Activated naive CD4-positive, alpha-beta T cell treated with Interleukin-2 at 50 U/mL for 16 hours (primary cell): ENCODE measurements around the gene ZBTB8B.
"Not testable (repeated sequence)": the region's sequence is repeated elsewhere in the genome, so short reads cannot be mapped to it uniquely, and the experiment has no call there.

ENCODE experiments used
- DNase-seq: peaks from one replicate; pipeline ENCODE4 v3.0.0-alpha.2; 2020

Gene ZBTB8B

DNA sequence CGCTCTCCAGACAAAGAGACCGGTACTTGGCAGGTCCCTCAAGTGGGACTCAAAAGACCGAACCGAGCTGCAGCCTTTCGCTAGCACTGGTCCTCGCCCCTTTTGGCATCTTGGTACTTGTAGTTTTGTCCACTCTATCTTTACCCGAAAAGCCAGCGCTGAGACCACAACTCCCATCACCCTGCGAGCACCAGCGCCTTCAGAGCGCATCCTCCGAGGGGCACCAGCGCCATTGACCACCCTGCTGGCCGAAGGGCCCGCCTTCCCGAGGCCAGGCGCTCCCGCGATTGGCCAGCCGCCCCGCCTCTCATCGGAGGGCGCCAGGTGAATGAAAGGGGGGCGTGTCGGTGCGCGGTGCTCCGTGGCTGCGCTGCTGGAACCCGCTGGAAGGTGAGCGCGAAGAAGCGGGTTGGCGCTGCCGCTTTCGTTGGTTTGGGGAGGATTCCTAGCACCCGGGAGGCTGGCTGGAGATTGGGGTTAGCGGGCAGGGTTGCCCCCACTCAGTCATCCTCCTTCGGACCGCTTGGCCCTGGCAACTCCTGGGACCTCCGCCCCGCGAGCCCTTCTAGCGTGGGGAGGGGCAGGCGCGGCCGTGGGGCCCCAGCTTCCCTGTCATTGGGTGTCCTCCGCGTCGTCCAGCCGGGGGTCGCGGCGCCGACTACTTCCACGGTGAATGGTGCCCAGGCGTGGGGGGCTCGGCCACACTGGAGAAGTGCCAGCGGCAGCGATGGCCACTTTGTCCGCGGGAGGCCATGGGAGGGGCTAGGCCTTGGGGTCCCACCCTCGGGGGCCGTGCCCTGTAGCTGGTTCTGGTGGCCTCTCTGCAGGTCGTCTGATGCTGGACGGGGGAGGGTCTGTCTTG lies at the start of gene ZBTB8B:
Gene ZBTB8B, plus strand, starts transcription at position 357 of the 862 bp plus-strand sequence. CDS start 5,553 bp downstream, outside the sequence.
- DNase-seq: peak; percentile 35

DNA sequence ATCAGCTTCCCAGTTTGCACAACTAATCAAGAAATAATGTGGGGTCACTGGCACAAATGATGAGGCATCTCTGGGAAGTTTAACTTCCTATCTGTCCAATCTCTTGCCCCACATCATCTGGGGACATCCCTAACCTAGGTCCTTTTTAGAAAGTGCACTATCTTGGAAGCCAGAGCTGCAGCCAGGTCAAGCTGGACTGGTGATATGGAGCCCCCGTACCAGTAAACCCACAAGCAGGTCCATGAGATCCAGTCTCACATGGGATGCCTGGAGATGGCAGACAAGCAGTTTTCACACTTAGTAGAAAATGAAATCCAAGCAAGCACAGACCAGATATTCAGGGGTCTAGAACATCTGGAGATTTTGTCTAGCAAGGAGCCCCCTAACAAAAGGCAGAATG lies 43.1 kb upstream of the ZBTB8B start:
- no peak for DNase-seq

- no peak for DNase-seq
Observed at GRCh38 chr1:32426489-32427255, 38.2 kb upstream of the ZBTB8B start.

GRCh38 chr1:32427264-32427963 lies 37.5 kb upstream of the ZBTB8B start:
- no peak for DNase-seq

DNA sequence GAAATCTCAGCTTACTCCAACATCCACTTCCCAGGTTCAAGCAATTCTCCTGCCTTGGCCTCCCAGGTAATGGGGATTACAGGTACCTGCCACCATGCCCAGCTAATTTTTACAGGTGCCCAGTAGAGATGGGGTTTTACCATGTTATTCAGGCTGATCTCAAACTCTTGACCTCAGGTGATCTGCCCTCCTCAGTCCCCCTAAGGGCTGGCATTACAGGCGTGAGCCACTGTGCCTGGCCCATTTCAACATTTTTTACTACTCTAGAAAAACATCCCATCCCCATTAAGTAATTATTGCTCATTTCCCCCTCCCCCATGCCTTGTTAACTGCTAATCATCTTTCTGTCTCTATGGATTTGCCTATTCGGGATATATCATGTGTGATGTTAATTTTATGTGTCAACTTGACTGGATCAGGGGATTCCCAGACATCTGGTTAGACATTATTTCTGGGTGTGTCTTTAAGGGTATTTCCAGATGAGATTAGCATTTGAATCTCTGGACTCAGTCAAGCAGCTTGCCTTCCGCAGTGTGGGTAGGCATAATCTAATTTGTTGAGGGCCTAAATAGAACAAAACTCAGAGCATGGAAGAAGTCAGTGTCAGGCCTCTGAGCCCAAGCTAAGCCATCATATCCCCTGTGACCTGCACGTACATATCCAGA lies 33.0 kb upstream of the ZBTB8B start:
- DNase-seq: no peak

DNA sequence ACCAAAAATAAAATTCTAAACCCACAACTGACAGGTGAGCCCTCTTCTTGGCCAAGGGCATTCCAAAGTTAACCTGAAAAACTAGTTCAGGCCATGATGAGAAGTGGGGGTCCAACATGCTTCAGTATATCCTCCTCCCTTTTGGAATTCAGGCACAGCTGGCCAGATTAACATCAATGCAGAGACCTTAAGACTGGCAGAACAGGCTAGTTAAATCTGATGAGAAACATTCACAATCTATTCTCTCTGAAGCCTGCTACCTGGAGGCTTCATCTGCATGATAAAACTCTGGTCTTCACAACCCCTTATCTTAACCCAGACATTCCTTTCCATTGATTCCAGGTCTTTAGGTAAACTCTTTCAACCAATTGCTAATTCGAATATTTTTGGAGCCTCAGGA lies 26.7 kb upstream of the ZBTB8B start:
- no peak for DNase-seq

DNA sequence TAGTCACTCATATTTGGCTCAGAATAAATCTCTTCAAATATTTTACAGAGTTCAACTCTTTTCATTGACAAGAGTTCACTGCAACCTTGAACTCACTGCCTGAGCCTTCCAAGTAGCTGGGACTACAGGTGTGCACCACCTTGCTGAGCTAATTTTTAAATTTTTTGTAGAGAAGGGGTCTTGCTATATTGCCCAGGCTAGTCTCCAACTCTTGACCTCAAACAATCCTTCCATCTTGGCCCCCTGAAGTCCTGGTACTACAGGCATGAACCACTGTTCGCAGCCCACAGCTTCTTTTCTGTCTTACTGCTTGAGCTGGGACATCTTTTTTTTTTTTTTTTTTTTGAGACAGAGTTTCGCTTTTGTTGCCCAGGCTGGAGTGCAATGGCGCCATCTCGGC lies 26.1 kb upstream of the ZBTB8B start:
- not testable (repeated sequence) for DNase-seq

DNA sequence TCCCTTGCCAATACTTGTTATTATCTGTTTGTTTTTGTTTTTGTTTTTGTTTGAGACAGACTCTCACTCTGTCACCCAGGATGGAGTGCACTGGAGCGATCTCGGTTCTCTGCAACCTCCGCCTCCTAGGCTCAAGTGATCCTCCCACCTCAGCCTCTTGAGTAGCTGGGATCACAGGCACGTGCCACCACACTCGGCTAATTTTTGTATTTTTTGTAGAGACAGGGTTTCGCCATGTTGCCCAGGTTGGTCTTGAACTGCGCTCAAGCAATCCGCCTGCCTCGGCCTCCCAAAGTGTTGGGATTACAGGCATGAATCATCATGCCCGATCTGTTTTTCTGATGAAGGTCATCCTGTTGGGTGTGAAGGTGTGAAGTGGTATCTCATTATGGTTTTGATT lies 23.4 kb upstream of the ZBTB8B start:
- not testable (repeated sequence) for DNase-seq

- DNase-seq: no peak
Observed at GRCh38 chr1:32447469-32448185, 17.2 kb upstream of the ZBTB8B start.

DNA sequence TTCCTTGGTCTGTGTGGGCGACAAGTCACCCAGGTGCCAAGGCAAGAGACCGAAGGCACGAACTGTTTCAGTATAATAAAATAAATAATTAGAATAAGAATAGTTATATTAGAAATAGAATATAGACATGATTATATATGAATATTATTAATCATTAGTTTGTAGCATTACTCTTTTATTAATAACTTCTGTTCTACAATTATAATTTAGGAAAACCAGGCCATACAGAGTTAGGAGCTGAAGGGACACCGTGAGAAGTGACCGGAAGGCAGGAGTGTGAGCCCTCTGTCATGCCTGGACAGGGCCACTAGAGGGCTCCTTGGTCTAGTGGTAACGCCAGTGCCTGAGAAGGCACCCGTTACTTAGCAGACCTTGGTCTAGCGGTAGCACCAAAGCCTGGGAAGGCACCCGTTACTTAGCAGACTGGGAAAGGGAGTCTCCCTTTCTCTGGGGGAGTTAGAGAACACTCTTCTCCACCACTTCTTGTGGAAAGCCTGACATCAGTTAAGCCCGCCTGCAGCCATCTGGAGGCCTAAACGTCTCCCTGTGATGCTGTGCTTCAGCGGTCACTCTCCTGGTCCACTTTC lies 16.6 kb upstream of the ZBTB8B start:
- DNase-seq: peak; percentile 45

DNA sequence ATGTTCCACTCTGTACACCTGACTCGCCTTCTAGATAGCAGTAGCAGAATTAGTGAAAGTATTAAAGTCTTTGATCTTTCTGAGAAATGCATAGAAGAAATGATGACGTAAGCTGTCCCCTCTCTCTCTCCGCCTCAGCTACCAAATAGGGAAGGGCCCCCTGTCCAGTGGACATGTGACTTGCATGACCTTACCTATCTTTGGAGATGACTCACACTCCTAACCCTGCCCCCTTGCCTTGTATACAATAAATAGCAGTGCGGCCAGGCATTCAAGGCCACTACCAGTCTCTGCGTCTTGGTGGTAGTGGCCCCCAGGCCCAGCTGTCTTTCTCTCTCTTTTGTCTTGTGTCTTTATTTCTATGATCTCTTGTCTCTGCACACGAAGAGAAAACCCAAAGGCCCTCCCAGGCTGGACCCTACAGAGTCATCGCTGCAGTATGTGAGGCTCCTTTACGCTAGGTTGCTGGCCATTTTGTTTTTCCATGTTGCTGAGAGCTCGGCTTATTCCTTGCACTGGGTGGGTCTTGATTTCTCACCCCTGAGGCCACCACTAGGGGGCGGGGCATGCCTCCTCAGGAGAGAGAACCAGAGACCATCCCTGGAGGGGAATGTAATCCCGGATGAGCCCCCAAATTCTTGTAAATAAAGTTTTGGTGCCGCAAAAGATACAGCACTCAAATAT lies 16.0 kb upstream of the ZBTB8B start:
- no peak for DNase-seq

GRCh38 chr1:32449457-32449831 lies 15.4 kb upstream of the ZBTB8B start:
- not testable (repeated sequence) for DNase-seq

GRCh38 chr1:32454726-32455125 lies 10.1 kb upstream of the ZBTB8B start:
- no peak for DNase-seq

- DNase-seq: no peak
Observed at GRCh38 chr1:32455958-32456357, 8.9 kb upstream of the ZBTB8B start.

- not testable (repeated sequence) for DNase-seq
Observed at GRCh38 chr1:32458798-32459197, 6.1 kb upstream of the ZBTB8B start.

DNA sequence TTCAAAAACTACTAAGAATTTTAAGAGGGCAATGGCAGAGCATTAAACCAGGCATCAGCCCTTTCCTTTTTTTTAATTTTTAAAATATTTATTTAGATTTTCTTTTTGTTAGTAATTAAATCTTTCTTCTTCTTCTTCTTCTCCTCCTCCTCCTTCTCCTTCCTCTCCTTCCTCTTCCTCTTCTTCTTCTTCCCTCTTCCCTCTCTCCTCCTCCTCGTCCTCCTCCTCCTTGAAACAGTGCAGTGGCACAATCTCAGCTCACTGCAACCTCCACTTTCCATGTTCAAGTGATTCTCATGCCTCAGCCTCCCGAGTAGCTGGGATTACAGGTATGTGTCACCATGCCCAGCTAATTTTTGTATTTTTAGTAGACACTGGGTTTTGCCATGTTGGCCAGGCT lies 1.9 kb upstream of the ZBTB8B start:
- not testable (repeated sequence) for DNase-seq

DNA sequence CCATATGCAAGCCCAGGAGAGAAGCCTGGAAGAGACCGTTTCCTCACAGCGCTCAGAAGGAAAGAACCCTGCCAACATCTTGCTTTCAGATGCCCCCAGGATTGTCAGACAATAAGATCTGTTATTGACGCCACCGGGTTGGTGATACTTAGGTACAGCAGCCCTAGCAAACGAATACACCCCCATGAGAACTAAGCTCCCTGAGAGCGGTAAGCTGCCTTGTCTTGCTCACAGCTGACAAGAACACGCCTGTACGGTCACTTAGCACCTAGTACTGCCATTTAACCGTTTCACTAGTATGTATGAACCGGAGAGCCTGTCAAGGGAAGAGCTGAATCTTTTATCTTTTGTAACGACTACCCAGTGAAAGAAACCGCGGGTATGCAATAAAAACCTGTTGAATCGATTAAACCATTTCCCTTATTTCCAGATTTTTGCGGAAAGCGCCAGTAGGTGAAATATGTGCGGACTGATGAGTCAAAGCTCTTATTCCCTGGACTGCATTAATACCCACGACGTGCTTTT lies 619 bp upstream of the ZBTB8B start:
- no peak for DNase-seq

DNA sequence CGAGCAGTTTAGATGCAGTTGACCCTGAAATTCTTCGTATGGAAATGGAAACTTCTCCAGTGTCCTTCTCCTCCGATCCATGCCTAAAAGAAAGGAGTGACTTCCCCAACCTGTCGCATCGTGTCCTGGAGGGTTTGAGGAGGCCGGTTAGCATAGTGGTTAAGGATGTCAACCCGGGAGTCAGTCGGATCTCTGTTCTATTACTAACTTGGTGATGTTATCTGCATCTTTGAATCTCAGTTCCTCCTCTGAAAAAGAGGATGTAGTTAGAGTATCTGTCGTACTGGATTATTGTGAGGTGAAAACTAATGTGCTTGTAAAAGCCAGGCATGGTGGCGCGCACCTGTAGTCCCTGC lies 684 bp downstream of the ZBTB8B start:
- no peak for DNase-seq

DNA sequence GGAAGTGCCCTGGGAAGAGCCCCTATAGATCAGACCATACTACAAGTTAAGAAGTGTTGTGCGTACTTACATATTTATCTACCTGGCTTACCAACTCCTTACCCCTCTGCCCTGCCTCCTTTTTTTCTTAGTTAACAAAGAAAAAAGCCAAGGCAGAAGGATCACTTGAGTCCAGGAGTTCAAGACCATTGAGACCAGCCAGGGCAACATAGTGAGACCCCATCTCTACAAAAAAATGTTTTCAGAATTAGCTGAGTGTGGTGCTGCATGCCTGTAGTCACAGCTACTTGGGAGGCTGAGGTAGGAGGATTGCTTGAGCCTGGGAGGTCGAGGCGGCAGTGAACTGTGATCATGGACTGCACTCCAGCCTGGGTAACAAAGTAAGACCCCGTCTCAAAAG lies 1.9 kb downstream of the ZBTB8B start:
- DNase-seq: no peak

GRCh38 chr1:32468791-32469190 lies 3.9 kb downstream of the ZBTB8B start:
- no peak for DNase-seq

DNA sequence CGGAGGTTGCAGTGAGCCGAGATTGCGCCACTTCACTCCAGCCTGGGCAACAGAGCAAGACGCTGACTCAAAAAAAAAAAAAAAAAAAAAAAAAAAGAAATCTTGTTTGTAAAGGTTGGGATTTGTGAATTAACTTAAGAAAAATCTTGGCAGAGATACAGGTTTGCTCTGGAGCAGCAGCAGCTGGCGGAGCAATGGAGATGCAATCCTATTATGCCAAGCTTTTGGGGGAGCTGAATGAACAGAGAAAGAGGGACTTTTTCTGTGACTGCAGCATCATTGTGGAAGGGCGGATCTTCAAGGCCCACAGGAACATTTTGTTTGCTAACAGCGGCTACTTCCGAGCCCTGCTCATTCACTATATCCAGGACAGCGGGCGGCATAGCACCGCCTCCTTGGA lies 5.6 kb downstream of the ZBTB8B start:
- no peak for DNase-seq
